GM10266 (cell line): ENCODE data around the gene CLDN17.

Experiments used
- DNase-seq: peaks from one replicate; pipeline ENCODE4 v3.0.0; 2012; ENCODE audit errors: extremely low spot score
- TF ChIP-seq, protein P1 (sequence below): IDR thresholded peaks from 2 replicates; pipeline ENCODE4 v1.5.1; 2012; ENCODE audit warnings: mild to moderate bottlenecking, low read depth; ENCODE audit not compliant: control insufficient read depth, insufficient read depth; ENCODE audit errors: missing control alignments

CLDN17 gene

DNA sequence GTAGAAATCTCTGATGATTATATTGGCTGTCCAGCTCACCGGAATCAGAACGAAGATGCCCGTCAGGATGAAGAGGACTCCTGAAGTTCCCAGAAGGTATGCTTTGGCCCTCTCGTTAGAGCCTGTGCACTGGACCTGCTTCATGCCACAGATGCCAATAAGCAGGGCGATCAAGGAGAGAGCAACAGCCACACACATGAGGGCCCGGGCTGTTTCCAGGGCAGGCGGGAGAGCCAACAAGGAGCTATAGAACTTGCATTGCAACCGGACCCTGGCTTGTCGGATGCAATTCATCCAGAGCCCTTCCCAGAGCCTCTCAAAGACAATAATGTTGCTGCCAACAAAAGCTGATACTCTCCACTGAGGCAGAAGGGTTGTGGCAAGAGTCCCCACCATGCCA, 434 bp downstream of the CLDN17 start:
- no peak for DNase-seq
- TF ChIP-seq, protein P1, sequence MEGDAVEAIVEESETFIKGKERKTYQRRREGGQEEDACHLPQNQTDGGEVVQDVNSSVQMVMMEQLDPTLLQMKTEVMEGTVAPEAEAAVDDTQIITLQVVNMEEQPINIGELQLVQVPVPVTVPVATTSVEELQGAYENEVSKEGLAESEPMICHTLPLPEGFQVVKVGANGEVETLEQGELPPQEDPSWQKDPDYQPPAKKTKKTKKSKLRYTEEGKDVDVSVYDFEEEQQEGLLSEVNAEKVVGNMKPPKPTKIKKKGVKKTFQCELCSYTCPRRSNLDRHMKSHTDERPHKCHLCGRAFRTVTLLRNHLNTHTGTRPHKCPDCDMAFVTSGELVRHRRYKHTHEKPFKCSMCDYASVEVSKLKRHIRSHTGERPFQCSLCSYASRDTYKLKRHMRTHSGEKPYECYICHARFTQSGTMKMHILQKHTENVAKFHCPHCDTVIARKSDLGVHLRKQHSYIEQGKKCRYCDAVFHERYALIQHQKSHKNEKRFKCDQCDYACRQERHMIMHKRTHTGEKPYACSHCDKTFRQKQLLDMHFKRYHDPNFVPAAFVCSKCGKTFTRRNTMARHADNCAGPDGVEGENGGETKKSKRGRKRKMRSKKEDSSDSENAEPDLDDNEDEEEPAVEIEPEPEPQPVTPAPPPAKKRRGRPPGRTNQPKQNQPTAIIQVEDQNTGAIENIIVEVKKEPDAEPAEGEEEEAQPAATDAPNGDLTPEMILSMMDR = no peak

DNA sequence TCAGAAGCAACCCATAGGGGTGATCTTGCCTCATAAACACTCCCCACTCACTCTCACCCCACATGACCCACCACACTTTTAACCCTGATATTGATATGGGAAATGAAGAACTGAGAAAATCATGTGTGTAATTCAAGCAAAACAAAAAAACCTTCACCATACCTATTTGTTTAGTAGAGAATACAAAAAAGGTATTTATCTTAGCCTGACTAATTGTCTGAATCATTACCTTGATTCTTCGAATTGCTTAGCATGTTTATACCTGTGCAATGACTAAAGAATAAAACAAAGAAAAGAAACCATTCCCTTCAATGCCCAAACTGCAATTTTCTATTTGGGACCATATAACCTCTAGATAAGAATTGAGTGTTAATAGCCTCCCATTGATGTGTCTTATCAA, 1.8 kb downstream of the CLDN17 start:
- TF ChIP-seq, protein P1 = no peak
- no peak for DNase-seq

DNA sequence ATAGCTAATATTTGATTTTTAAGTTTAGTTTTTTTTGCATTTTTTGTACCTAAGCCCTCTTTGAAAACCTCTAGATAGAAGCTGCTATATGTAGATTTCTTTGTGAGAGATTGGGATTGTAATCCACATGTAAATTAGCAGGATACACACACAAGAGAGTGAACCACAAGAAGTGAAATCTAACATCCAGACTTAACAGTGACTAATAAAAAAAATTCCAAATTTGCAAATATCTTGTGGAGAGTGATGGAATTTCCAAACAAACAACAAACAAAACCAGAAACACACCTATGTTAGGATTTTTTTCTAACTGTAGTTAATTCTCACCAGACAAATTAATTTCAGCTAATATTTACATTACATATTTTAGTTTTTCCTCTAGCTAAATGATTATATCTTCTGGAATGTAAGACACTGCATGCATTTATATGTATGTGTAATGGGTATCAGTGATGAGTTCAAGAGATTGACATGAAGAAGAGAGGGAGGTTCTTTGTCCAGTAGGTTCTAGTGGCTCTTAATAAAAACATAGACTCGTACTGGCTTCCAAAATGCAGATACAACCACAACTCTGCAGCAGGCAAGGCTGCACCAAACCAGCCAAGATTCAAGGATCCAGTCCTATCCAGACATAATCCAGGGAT, 12.8 kb downstream of the CLDN17 start:
- no peak for DNase-seq
- TF ChIP-seq, protein P1 = no peak

DNA sequence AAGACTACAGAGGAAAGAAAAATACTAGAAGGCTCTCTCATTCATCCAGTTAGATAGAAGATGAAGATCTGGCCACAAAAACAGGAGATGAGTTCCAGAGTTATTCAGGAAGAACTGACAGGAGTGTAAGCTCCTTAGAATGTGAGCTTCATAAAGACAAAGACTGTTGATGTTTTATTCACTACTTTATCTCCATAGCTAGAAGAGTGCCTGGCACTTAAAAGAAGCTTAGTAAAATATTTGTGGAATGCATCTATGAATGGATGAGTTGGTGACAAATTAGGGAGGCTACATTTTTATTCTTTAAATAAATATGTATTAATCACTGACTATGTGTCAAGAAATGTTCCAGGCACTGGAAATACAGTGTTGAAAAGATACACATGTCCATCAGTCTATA, 13.8 kb downstream of the CLDN17 start:
- DNase-seq = no peak
- TF ChIP-seq, protein P1 = no peak

DNA sequence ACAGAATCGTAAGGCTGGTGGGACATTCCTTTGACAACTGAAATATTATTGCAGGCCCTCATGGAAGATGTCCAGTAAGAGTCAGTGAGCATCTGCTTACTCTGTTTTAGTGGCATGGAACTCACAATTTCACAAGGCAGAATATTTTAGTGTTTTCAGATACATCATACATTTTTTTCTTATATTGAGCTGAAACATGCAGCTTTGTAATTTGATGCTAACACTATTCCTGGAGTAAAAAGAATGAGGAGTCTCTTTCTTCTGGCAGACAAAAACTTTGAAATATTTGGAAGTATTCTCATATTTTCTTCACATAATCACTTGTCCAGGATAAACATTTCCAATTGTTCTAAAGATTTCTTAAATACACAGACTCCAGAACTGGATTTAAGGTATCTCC, 17.7 kb downstream of the CLDN17 start:
- TF ChIP-seq, protein P1 = no peak

DNA sequence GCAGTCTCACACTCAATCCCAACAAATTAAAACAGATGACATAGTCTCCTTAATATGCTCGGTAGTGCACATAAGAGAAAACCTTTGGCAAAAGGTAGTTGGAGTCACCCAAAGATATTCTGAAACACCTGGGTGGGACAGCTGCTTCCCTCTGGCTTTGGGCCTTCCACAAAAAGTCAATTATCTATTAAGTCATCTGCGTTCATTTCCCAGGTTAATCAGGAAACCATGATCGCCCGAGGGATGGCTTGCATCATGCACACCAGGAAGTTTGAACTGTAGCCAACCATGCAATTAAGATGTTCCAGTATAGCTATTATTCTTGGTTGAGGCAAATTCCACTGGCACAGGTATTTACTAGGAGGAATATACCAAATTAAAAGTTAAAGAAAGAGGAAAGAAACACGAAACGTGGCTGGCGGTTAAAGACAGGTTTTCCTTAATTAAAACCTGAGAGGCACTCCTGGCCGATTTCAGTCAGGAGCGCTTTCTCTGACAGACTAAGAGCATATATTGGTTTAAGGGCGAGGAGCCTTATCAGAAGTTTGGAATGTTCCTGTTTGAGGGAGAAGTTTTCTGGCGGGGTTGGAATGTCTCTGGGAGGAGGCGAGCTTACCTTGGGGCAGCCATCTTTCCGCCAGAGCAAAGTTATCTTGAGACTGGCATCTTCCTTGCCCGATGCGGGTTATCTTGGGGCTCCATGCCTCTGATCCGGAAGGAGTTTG, 19.9 kb downstream of the CLDN17 start:
- TF ChIP-seq, protein P1 = no peak
- DNase-seq = no peak

More for the DNA sequence above, 17.7 kb downstream of the CLDN17 start:
- no peak for DNase-seq

DNA sequence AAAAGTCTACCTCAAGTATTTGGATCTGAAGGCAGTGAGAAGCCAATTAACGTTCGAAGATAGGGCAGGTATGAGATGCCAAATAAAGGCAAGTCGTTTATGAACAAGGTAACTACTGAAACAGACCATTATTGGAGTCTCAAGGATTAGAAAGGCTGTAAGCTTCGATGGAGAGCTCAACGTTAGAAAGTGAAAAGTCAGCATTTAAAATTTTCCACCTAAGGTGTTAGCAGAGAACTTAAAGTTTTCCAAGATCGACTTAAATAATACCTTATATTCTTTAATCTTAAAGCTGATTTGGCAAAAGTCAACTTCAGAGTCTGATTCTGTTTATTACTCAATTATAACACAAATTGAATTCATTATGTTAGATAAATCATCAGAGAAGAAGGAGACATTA, 28.1 kb downstream of the CLDN17 start:
- TF ChIP-seq, protein P1 = no peak
- no peak for DNase-seq
